Measurements from ENCODE around the gene IL17RA. TPM values are rescaled to one million over a fixed set of nuclear protein-coding genes. Genes with fewer than 3 reads are reported as not detected.

Gene IL17RA
- total RNA-seq, 1 donor from 2014 or later: 16.9 TPM

- Mint-ChIP-seq H3K4me3 (ENCODE audit: unreplicated experiment) (no peak overlapping the region), H3K36me3 (ENCODE audit: unreplicated experiment) (no peaks in the 10 kb centered on the region), H3K27me3 (ENCODE audit: unreplicated experiment) (peaks cover 6% of the 10 kb centered on the region), H3K27ac (ENCODE audit: unreplicated experiment) (no peak overlapping the region), H3K9me3 (ENCODE audit: unreplicated experiment) (peaks cover 2% of the 10 kb centered on the region), H3K4me1 (ENCODE audit: low read depth, unreplicated experiment) (peaks cover 5% of the 10 kb centered on the region)
- DNase-seq: no peak
- TF ChIP-seq, protein P1, sequence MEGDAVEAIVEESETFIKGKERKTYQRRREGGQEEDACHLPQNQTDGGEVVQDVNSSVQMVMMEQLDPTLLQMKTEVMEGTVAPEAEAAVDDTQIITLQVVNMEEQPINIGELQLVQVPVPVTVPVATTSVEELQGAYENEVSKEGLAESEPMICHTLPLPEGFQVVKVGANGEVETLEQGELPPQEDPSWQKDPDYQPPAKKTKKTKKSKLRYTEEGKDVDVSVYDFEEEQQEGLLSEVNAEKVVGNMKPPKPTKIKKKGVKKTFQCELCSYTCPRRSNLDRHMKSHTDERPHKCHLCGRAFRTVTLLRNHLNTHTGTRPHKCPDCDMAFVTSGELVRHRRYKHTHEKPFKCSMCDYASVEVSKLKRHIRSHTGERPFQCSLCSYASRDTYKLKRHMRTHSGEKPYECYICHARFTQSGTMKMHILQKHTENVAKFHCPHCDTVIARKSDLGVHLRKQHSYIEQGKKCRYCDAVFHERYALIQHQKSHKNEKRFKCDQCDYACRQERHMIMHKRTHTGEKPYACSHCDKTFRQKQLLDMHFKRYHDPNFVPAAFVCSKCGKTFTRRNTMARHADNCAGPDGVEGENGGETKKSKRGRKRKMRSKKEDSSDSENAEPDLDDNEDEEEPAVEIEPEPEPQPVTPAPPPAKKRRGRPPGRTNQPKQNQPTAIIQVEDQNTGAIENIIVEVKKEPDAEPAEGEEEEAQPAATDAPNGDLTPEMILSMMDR (IDR thresholded peaks at IDR 0.05; ENCODE audit: partially characterized antibody, unreplicated experiment): no peak
Measured at GRCh38 chr22:17109113-17109865, 24.5 kb downstream of the IL17RA start.

- Mint-ChIP-seq H3K27ac (ENCODE audit: unreplicated experiment) (no peak overlapping the region), H3K4me1 (ENCODE audit: low read depth, unreplicated experiment) (peaks cover 5% of the 10 kb centered on the region), H3K9me3 (ENCODE audit: unreplicated experiment) (peaks cover 3% of the 10 kb centered on the region), H3K36me3 (ENCODE audit: unreplicated experiment) (no peaks in the 10 kb centered on the region), H3K4me3 (ENCODE audit: unreplicated experiment) (no peak overlapping the region), H3K27me3 (ENCODE audit: unreplicated experiment) (peaks cover 6% of the 10 kb centered on the region)
- TF ChIP-seq, protein P1 (IDR thresholded peaks at IDR 0.05; ENCODE audit: partially characterized antibody, unreplicated experiment): no peak
- no peak for DNase-seq
Measured at GRCh38 chr22:17109976-17110375, 25.2 kb downstream of the IL17RA start.

- H3K4me3 Mint-ChIP-seq (ENCODE audit: unreplicated experiment): no peak overlapping the region
- DNase-seq: no peak
- peaks cover 3% of the 10 kb centered on the region for H3K9me3 Mint-ChIP-seq (ENCODE audit: unreplicated experiment)
- no peaks in the 10 kb centered on the region for H3K36me3 Mint-ChIP-seq (ENCODE audit: unreplicated experiment)
- TF ChIP-seq, protein P1 (IDR thresholded peaks at IDR 0.05; ENCODE audit: partially characterized antibody, unreplicated experiment): no peak
- H3K27ac Mint-ChIP-seq (ENCODE audit: unreplicated experiment): no peak overlapping the region
- peaks cover 9% of the 10 kb centered on the region for H3K27me3 Mint-ChIP-seq (ENCODE audit: unreplicated experiment)
- H3K4me1 Mint-ChIP-seq (ENCODE audit: low read depth, unreplicated experiment): peaks cover 5% of the 10 kb centered on the region
Measured at GRCh38 chr22:17110791-17111550, 26.2 kb downstream of the IL17RA start.

DNA sequence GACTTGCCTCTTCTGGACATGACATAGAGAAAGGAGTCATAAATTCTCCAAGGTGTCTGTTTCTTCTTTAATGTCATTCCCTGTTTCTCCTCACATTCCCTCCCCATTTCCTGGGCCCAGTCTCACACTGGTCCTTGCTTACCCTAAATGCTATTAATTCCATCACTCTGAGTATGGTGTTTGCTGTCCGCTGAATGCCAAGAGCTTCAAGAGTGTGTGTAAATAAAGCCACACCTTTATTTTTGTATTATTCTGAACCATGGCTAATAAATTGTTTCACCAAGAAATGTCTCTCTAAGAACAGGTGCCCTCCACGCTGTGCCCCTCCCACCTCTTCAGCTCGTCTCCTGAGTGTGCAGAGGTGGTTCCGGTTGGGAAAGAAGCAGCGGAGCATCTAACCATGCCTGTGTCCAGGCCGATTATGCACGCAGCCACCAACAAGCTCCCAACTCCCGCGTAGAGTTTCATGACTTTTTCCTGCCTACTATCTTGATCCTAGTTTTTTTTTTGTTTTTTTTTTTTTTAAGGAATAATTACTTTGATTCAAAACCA is 27.8 kb downstream of the IL17RA start:
- Mint-ChIP-seq H3K4me3 (ENCODE audit: unreplicated experiment) (no peak overlapping the region), H3K36me3 (ENCODE audit: unreplicated experiment) (no peaks in the 10 kb centered on the region), H3K27me3 (ENCODE audit: unreplicated experiment) (peaks cover 9% of the 10 kb centered on the region), H3K27ac (ENCODE audit: unreplicated experiment) (peak overlapping the region; percentile 29), H3K4me1 (ENCODE audit: low read depth, unreplicated experiment) (peaks cover 13% of the 10 kb centered on the region), H3K9me3 (ENCODE audit: unreplicated experiment) (peaks cover 5% of the 10 kb centered on the region)
- TF ChIP-seq, protein P1 (IDR thresholded peaks at IDR 0.05; ENCODE audit: partially characterized antibody, unreplicated experiment): no peak
- DNase-seq: no peak

Measured in glutamatergic neuron (in vitro differentiated cells).